ENCODE data around the gene ZNF385C.
"Not testable (repeated sequence)": the region's sequence is repeated elsewhere in the genome, so short reads cannot be mapped to it uniquely, and the experiment has no call there.

Gene ZNF385C

DNA sequence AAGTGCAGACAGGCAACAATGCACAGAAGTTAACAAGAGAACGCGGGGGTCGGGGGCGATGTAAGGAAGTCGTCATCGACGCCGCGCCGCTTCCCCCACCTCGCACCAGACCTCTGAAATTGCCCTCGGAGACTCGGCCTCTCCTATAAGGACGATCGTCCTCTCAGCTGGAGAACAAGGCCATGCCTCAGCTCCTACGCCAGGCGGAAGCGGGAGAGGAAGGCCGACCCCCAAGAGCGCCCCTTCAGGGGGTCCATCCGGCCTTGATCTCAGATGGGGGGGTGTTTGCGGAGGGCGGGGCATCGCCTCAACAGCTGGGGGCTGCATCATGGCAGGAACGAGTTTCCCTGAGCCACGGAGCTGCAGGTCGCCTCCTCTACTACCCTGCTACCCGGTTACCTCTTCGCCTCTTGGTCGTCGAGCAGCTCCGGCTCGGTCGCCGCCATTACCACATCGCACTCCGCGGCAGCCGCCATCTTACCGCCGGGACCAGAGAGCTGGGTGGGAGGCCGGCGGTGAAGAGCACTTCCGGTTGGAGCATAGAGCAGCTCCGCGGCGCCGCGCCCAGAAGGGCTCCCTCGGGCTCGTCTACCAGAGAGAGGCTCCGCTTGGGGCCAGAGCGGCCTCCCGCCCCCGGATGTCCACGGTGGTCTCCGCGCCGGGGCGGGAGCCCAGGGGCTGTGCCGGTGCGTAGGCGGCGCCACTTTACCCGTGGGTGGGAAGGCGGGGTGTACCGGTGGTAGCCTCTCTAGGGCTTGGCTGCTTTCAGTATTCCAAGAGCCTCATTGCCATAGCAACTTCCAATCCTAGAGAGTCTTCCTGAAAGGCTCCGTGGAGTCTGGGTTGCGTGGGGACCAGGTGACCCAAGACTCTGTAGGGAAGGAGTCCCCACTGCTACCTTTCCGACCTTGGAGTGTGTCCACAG lies 81.1 kb downstream of the ZNF385C start, which contains the start of gene DNAJC7:
Gene DNAJC7, minus strand, starts transcription at position 499 of the 925 bp plus-strand sequence. Its CDS starts 23 bp downstream, at position 476.
- peak; percentile 84 for DNase-seq

GRCh38 chr17:42016411-42016831 lies 81.9 kb downstream of the ZNF385C start:
- peak; percentile 34 for DNase-seq

DNA sequence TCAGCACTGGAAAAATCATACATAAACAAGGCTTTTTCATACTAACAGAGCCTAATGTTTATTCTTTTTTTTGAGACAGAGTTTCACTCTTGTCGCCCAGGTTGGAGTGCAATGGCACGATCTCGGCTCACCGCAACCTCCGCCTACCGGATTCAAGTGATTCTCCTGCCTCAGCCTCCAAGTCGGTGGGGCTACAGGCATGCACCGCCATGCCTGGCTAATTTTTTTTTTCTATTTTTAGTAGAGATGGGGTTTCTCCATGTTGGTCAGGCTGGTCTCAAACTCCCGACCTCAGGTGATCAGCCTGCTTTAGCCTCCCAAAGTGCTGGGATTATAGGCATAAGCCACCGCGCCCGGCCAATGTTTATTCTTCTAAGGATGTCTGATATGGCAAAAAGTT lies 84.5 kb downstream of the ZNF385C start:
- not testable (repeated sequence) for DNase-seq

DNA sequence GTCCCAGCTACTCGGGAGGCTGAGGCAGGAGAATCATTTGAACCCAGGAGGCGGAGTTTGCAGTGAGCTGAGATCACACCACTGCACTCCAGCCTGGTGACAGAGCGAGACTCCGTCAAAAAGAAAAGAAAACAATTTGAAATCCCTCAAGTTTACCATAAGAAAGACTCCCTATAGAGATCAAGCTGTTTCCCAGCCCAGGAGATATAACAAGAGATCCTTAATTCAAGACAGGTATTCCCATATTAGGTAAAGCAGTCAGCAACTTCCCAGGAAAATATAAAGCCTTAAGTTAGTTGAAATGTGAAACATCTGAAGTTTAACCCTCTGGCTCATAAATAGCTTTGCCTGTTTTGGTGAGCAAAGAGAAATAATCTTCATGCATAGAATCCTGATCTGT lies 85.9 kb downstream of the ZNF385C start:
- DNase-seq: not testable (repeated sequence)

GRCh38 chr17:42010898-42011516 lies 87.3 kb downstream of the ZNF385C start:
- DNase-seq: no peak

DNA sequence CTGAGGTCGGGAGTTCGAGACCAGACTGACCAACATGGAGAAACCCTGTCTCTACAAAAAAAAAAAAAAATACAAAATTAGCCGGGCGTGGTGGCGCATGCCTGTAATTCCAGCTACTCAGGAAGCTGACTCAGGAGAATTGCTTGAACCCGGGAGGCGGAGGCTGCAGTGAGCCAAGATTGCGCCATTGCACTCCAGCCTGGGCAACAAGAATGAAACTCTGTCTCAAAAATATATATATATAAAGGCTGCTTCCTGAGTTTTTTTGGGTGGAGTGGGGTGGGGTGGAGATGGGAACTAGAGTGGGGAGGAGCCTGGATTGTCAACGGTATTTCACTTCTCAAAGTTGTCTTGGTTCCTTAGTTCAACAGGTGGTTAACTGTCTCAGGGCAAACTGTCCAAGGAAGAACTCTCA lies 88.0 kb downstream of the ZNF385C start:
- not testable (repeated sequence) for DNase-seq

DNA sequence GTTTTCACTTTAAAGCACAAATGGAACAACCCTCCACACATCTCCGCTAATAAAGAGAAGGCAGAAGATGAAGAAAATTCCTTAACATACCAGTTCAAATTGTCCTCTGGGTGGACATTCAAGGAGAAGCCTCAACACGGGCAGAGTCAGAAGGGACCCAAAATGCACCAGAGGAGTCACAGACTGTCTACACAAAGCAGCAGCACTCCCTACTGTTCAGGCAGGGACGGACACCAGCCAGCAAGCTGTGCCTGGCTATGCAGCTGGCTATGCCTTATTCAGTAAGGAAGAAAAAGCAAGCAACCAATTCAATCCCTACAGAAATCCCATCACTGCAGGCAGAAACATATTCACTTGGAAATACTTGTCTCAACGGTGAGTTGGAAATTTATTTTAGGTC lies 89.1 kb downstream of the ZNF385C start:
- no peak for DNase-seq

GRCh38 chr17:42005166-42005565 lies 93.1 kb downstream of the ZNF385C start:
- DNase-seq: no peak

DNA sequence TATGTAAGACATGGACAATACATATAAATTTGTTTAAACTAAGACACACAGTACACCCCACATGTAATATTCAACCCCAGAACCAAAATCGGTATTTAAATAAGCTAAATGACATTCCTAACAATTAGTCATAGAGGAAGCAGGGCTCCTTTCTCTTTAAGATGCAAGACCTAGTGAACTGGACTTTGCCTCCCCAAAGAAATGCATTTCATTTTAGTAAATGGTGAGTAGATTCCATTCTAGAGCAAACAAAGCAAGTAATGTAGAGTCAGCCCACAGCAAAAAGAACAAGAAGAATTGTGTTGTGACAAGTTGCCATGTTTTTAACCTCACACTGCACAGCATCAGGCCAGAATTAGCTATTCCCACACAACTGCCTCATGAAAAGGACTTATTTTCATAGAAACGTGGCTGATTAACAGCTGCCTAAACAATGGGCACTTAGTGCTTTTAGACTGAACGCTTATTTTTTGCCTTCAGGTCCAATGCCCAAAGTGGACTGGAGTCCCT lies 95.4 kb downstream of the ZNF385C start:
- no peak for DNase-seq

- DNase-seq: no peak
Observed at GRCh38 chr17:42002175-42002791, 96.0 kb downstream of the ZNF385C start.

- no peak for DNase-seq
Observed at GRCh38 chr17:42001729-42002128, 96.5 kb downstream of the ZNF385C start.

- no peak for DNase-seq
Observed at GRCh38 chr17:42000413-42001133, 97.7 kb downstream of the ZNF385C start.

- no peak for DNase-seq
Observed at GRCh38 chr17:41998497-41998896, 99.8 kb downstream of the ZNF385C start.

GRCh38 chr17:41996855-41997164 lies 101.5 kb downstream of the ZNF385C start:
- DNase-seq: no peak

- DNase-seq: no peak
Observed at GRCh38 chr17:41992576-41992975, 105.7 kb downstream of the ZNF385C start.

GRCh38 chr17:41989702-41990419 lies 108.4 kb downstream of the ZNF385C start:
- no peak for DNase-seq

DNA sequence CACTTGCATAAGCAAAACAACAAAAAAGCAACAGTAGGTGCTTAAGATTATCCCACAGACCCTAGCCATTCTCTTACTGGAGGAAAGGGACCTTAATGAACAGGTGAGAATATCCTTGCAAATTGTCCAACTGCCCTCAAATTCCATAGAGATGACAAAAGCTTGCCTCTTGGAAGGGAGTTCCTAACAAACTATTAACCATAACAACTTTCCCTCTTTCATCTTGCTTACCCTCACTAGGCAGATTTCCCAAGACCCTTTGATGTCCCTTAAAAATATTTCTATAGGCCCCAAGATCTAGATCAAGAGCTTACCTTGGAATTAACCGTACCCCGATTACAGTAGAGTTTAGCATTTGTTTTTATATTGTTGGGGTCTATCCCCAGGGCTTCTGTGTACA lies 109.9 kb downstream of the ZNF385C start:
- no peak for DNase-seq

GRCh38 chr17:41987642-41988041 lies 110.6 kb downstream of the ZNF385C start:
- DNase-seq: no peak

DNA sequence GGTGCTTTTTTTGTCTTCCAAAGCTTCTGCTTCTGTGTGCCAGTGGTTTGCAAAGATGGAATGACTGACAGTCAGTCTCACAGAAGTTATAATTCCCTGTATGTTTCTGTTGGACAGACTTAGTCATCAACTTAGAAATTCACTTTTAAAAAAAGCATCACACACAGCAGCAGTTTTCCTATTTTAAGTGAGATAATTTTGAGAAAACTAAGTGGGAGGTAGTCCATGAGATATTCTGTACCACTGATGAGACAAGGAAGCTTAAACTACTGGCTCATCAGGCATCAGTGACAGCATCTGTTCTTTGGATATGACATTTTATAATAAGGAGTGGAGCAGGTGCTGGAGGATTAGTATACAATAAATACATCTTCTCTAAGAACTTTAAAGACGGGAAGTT lies 111.6 kb downstream of the ZNF385C start:
- no peak for DNase-seq

GRCh38 chr17:41985919-41986318 lies 112.4 kb downstream of the ZNF385C start:
- no peak for DNase-seq

DNA sequence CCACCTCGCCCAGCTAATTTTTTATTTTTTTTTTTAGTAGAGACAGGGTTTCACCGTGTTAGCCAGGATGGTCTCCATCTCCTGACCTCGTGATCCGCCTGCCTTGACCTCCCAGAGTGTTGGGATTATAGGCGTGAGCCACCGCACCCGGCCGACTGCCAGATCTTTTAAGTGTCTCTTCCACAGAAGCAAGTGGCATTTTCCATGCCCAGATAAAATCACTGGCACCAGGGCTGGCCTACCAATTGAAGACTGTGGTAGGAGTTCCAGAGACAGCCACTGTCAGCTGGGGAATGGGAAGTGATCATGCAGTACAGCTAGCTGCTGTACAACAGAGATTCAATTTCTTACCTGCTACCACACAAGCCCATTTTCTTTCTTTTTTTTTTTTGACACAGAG lies 113.8 kb downstream of the ZNF385C start:
- no peak for DNase-seq

All from NCI-H510A treated with DMSO at 0.1 percent for 48 hours (cell line).